ENCODE data around the gene GCNT2. TPM values are rescaled to one million over a fixed set of nuclear protein-coding genes. Genes with fewer than 3 reads are reported as not detected.
A peak's percentile ranks its signal among the peaks of the same experiment; 100 is the strongest.

The GCNT2 gene
- total and polyA plus RNA-seq, 2 of the 8 experiments (the other 6 are each of a cell fraction or from before 2014, with no cell fraction given) = 19.3 to 52.5 TPM

GRCh38 chr6:10558565-10558964 lies 37.4 kb downstream of the GCNT2 start:
- H2BK20ac ChIP-seq (ENCODE audit: low read length) = no peak overlapping the region
- no peak for DNase-seq (ENCODE audit: low read depth in 1 of 2, low spot score in 2 of 2)
- peaks cover 2 to 17% (median 9%) of the 10 kb centered on the region in 4 experiments for H3K4me1 ChIP-seq (replicated peaks in 1 of 4; ENCODE audit: control insufficient read depth in 3 of 4, insufficient read depth in 4 of 4, low read length in 3 of 4)
- no peak overlapping the region for H3K14ac ChIP-seq (ENCODE audit: insufficient read length)
- CTCF ChIA-PET (ENCODE audit: partially characterized antibody) = interaction anchor here (0.6 to 2.1 kb wide), 4 partner anchors 9 to 48 kb away, joined by 3 to 15 read pairs (median 6); no protein-coding TSS in a partner anchor
- H3K27me3 ChIP-seq (replicated peaks in 1 of 4; ENCODE audit: control insufficient read depth in 3 of 4, extremely low read depth in 1 of 4, insufficient read depth in 3 of 4, low read length in 3 of 4) = no peaks in the 10 kb centered on the region
- no peak overlapping the region for H2BK15ac ChIP-seq (ENCODE audit: low read length)
- no peak overlapping the region for H2BK12ac ChIP-seq (ENCODE audit: low read depth, low read length)
- no peak overlapping the region for H3K18ac ChIP-seq (ENCODE audit: extremely low read depth, low read length)
- 1% methylated on average over 10 of the region's 10 CpGs; no CpG with 5 or more reads in 1 of the 2 experiments for WGBS, 2 experiments (ENCODE audit: extremely low coverage in 1 of 2, insufficient coverage in 1 of 2, insufficient read length in 1 of 2, insufficient replicate concordance in 2 of 2, low coverage in 1 of 2, low lambda C conversion rate in 2 of 2, missing lambda C conversion rate in 1 of 2)
- POLR2A ChIA-PET (ENCODE audit: partially characterized antibody) = interaction anchor here (1.4 to 10.2 kb wide), 8 partner anchors 15 to 136 kb away, joined by 3 to 154 read pairs (median 17); partner anchors contain the start of genes C6orf52, GCNT2 and PAK1IP1
- H3K4me2 ChIP-seq (ENCODE audit: insufficient read depth in 1 of 2, low read depth in 2 of 2, low read length in 2 of 2) = peak overlapping the region; percentile 80 to 86
- no peak overlapping the region for H3K56ac ChIP-seq (replicated peaks; ENCODE audit: insufficient read length, low read depth, low read length)
- no peak overlapping the region for H2BK120ac ChIP-seq (replicated peaks; ENCODE audit: low read depth, low read length)
- H4K20me1 ChIP-seq (replicated peaks in 1 of 2; ENCODE audit: control insufficient read depth in 1 of 2, insufficient read depth in 2 of 2, low read length in 2 of 2) = peaks cover 3 to 6% of the 10 kb centered on the region in 2 experiments
- H3K27ac ChIP-seq (ENCODE audit: low read depth, low read length) = no peak overlapping the region
- peak overlapping the region; percentile 81 to 96 (median 87) for H3K4me3 ChIP-seq (ENCODE audit: extremely low read depth in 1 of 4, insufficient read depth in 2 of 4, low read depth in 3 of 4, low read length in 4 of 4)
- no peak overlapping the region for H4K5ac ChIP-seq (ENCODE audit: insufficient read length, low read depth, low read length)
- no peaks in the 10 kb centered on the region for H3K9me3 ChIP-seq (ENCODE audit: insufficient read depth in 2 of 2, low read depth in 1 of 2, low read length in 1 of 2)
- H4K8ac ChIP-seq (ENCODE audit: extremely low read depth, insufficient read depth, low read length) = no peak overlapping the region; the same call in 1 of the 2 replicates
- peak overlapping the region in 3 of 4 experiments; percentile 5 to 58 (median 10); a peak in 3 of 7 replicates for H3K9ac ChIP-seq (replicated peaks in 1 of 4; ENCODE audit: extremely low read depth in 1 of 4, low read depth in 3 of 4, low read length in 3 of 4)
- peaks cover 12% of the 10 kb centered on the region; the same call in 1 of the 2 replicates for H3K23me2 ChIP-seq (ENCODE audit: low read depth, low read length)
- H3K79me1 ChIP-seq (ENCODE audit: low read depth, low read length) = peaks cover 13% of the 10 kb centered on the region
- no peak overlapping the region for H3K4ac ChIP-seq (replicated peaks; ENCODE audit: insufficient read length, low read depth, low read length)
- H2AFZ ChIP-seq (ENCODE audit: low read length) = no peak overlapping the region
- no peak overlapping the region for H2AK5ac ChIP-seq (ENCODE audit: low read depth, low read length)
- peak; percentile 73 for FAIRE-seq
- 0 out of 2 replicates have a peak overlapping the region, but pooled peaks have one; percentile 20 for H2BK5ac ChIP-seq (ENCODE audit: low read depth, low read length)
- no peak overlapping the region for H4K91ac ChIP-seq (replicated peaks; ENCODE audit: insufficient read length, low read length)
- H3K79me2 ChIP-seq (ENCODE audit: control insufficient read depth in 1 of 2, insufficient read depth in 2 of 2, low read length in 2 of 2) = peaks cover 36 to 76% of the 10 kb centered on the region in 2 experiments
- peaks cover 0 to 23% (median 0%) of the 10 kb centered on the region in 4 experiments; a peak in 5 of 8 replicates for H3K36me3 ChIP-seq (ENCODE audit: control insufficient read depth in 2 of 4, insufficient read depth in 4 of 4, low read length in 3 of 4)
- no peak overlapping the region for H3K23ac ChIP-seq (ENCODE audit: insufficient read length)
- no peak for TF ChIP-seq NRF1 (IDR thresholded peaks at IDR 0.05; ENCODE audit: low read depth, low read length)
